ENCODE measurements around the gene PCDHGA7.
A peak's percentile ranks its signal among the peaks of the same experiment; 100 is the strongest.
"Not testable (repeated sequence)": the region's sequence is repeated elsewhere in the genome, so short reads cannot be mapped to it uniquely, and the experiment has no call there.

Gene PCDHGA7

DNA sequence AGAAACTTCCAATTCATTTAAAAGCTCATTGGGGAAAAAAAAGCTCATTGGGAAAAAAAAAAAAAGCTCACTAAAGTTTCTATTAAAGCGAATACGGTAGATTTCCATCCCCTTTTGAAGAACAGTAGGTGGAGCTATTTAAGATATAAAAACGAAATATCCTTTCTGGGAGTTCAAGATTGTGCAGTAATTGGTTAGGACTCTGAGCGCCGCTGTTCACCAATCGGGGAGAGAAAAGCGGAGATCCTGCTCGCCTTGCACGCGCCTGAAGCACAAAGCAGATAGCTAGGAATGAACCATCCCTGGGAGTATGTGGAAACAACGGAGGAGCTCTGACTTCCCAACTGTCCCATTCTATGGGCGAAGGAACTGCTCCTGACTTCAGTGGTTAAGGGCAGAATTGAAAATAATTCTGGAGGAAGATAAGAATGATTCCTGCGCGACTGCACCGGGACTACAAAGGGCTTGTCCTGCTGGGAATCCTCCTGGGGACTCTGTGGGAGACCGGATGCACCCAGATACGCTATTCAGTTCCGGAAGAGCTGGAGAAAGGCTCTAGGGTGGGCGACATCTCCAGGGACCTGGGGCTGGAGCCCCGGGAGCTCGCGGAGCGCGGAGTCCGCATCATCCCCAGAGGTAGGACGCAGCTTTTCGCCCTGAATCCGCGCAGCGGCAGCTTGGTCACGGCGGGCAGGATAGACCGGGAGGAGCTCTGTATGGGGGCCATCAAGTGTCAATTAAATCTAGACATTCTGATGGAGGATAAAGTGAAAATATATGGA lies 48.0 kb downstream of the PCDHGA7 start, which contains the start of gene PCDHGA12:
Gene PCDHGA12 (plus strand): TSS at position 176 of the 782 bp plus-strand sequence. CDS start 253 bp downstream, at position 429.
- DNase-seq (ENCODE audit: low read depth): peak; percentile 70
- peak within 1 kb of the TSS; percentile 33 for H3K4me3 ChIP-seq (ENCODE audit: low read depth, low read length)
- in situ Hi-C loops (cut with HindIII; ENCODE audit: low sequenced_read_pairs): no loop called here
- TF ChIP-seq, protein P1, sequence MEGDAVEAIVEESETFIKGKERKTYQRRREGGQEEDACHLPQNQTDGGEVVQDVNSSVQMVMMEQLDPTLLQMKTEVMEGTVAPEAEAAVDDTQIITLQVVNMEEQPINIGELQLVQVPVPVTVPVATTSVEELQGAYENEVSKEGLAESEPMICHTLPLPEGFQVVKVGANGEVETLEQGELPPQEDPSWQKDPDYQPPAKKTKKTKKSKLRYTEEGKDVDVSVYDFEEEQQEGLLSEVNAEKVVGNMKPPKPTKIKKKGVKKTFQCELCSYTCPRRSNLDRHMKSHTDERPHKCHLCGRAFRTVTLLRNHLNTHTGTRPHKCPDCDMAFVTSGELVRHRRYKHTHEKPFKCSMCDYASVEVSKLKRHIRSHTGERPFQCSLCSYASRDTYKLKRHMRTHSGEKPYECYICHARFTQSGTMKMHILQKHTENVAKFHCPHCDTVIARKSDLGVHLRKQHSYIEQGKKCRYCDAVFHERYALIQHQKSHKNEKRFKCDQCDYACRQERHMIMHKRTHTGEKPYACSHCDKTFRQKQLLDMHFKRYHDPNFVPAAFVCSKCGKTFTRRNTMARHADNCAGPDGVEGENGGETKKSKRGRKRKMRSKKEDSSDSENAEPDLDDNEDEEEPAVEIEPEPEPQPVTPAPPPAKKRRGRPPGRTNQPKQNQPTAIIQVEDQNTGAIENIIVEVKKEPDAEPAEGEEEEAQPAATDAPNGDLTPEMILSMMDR (IDR thresholded peaks at IDR 0.05; ENCODE audit: low read depth, low read length, missing control alignments): peak; percentile 54

DNA sequence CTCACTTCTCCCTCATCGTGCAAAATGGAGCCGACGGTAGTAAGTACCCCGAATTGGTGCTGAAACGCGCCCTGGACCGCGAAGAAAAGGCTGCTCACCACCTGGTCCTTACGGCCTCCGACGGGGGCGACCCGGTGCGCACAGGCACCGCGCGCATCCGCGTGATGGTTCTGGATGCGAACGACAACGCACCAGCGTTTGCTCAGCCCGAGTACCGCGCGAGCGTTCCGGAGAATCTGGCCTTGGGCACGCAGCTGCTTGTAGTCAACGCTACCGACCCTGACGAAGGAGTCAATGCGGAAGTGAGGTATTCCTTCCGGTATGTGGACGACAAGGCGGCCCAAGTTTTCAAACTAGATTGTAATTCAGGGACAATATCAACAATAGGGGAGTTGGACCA lies 48.7 kb downstream of the PCDHGA7 start:
- DNase-seq (ENCODE audit: low read depth): no peak
- peak overlapping the region; percentile 33 for H3K4me3 ChIP-seq (ENCODE audit: low read depth, low read length)
- TF ChIP-seq, protein P1 (IDR thresholded peaks at IDR 0.05; ENCODE audit: low read depth, low read length, missing control alignments): no peak
- in situ Hi-C loops (cut with HindIII; ENCODE audit: low sequenced_read_pairs): no loop called here

DNA sequence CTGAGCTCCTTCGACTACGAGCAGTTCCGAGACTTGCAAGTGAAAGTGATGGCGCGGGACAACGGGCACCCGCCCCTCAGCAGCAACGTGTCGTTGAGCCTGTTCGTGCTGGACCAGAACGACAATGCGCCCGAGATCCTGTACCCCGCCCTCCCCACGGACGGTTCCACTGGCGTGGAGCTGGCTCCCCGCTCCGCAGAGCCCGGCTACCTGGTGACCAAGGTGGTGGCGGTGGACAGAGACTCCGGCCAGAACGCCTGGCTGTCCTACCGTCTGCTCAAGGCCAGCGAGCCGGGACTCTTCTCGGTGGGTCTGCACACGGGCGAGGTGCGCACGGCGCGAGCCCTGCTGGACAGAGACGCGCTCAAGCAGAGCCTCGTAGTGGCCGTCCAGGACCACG lies 49.8 kb downstream of the PCDHGA7 start:
- H3K4me3 ChIP-seq (ENCODE audit: low read depth, low read length); DNase-seq (ENCODE audit: low read depth); in situ Hi-C loops (cut with HindIII; ENCODE audit: low sequenced_read_pairs): not testable (repeated sequence)

DNA sequence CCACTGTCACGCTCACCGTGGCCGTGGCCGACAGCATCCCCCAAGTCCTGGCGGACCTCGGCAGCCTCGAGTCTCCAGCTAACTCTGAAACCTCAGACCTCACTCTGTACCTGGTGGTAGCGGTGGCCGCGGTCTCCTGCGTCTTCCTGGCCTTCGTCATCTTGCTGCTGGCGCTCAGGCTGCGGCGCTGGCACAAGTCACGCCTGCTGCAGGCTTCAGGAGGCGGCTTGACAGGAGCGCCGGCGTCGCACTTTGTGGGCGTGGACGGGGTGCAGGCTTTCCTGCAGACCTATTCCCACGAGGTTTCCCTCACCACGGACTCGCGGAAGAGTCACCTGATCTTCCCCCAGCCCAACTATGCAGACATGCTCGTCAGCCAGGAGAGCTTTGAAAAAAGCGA lies 50.2 kb downstream of the PCDHGA7 start:
- H3K4me3 ChIP-seq (ENCODE audit: low read depth, low read length); in situ Hi-C loops (cut with HindIII; ENCODE audit: low sequenced_read_pairs); DNase-seq (ENCODE audit: low read depth): not testable (repeated sequence)

DNA sequence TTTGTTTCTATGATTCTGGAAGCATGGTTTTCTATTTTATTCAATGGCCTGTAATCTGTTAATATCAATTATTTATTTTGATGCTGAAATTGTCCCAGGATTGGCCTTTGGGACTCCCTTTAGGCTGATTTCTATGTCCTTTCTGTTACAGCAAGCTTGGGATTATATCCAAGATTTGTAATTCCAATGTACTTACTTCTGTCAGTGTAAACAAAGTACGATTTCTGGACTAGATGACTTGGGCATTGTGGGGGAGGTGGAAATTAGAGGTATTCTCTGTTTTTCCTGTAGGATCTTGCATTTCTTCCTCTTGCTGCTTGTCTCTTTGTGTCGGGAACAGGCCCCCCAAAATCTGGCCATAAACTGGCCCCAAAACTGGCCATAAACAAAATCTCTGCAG lies 51.5 kb downstream of the PCDHGA7 start:
- no peak for DNase-seq (ENCODE audit: low read depth)
- TF ChIP-seq, protein P1 (IDR thresholded peaks at IDR 0.05; ENCODE audit: low read depth, low read length, missing control alignments): no peak
- in situ Hi-C loops (cut with HindIII; ENCODE audit: low sequenced_read_pairs): no loop called here
- H3K4me3 ChIP-seq (ENCODE audit: low read depth, low read length): no peak overlapping the region
